ENCODE measurements around the gene DHCR7. TPM values are rescaled to one million over a fixed set of nuclear protein-coding genes. Genes with fewer than 3 reads are reported as not detected.
"Not testable (repeated sequence)": the region's sequence is repeated elsewhere in the genome, so short reads cannot be mapped to it uniquely, and the experiment has no call there.

Gene DHCR7
- total and polyA plus RNA-seq, 2 experiments from 2014 or later, result 140 to 303 TPM

DNA sequence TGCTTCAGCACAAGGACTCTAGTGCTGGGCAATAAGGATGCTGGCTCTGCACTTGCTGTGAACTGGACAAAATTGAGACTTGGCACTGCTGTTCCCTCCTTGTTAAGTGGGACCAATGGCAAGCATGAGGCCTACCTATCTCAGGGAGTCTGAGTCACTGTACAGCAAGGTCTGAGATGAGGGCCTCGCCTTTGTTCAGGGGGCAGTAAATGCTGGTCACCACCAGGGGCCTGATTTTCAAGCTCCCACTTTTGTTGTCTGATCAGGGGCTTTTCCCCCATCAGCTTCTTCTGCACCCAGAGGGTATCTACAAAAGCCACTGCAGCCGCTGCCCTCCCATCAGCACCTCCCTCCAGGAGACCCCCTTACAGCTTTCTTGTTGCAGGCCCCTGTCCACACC lies 22.8 kb downstream of the DHCR7 start:
- Histone ChIP-seq H3K4me2 (no peak overlapping the region), H3K9me3 (ENCODE audit: low read depth) (no peaks in the 10 kb centered on the region), H3K9me2 (replicated peaks; ENCODE audit: insufficient read depth) (no peaks in the 10 kb centered on the region), H3K79me2 (no peaks in the 10 kb centered on the region), H3K4me3 (no peak overlapping the region), H3K36me3 (replicated peaks; ENCODE audit: insufficient read depth, low read depth) (no peaks in the 10 kb centered on the region), H3K27me3 (no peaks in the 10 kb centered on the region), H3K27ac (no peak overlapping the region), H3K4me1 (ENCODE audit: insufficient read depth) (no peaks in the 10 kb centered on the region), H2AFZ (no peak overlapping the region), H4K20me1 (ENCODE audit: insufficient read depth, poor library complexity, severe bottlenecking) (no peaks in the 10 kb centered on the region)
- no peak for TF ChIP-seq EZH2phosphoT487 (IDR thresholded peaks at IDR 0.05; ENCODE audit: low read depth, severe bottlenecking, unreplicated experiment)
- 90% methylated on average over 2 of the region's 2 CpGs for WGBS (ENCODE audit: low lambda C conversion rate, missing lambda C conversion rate)
- DNase-seq (ENCODE audit: low spot score), result no peak

DNA sequence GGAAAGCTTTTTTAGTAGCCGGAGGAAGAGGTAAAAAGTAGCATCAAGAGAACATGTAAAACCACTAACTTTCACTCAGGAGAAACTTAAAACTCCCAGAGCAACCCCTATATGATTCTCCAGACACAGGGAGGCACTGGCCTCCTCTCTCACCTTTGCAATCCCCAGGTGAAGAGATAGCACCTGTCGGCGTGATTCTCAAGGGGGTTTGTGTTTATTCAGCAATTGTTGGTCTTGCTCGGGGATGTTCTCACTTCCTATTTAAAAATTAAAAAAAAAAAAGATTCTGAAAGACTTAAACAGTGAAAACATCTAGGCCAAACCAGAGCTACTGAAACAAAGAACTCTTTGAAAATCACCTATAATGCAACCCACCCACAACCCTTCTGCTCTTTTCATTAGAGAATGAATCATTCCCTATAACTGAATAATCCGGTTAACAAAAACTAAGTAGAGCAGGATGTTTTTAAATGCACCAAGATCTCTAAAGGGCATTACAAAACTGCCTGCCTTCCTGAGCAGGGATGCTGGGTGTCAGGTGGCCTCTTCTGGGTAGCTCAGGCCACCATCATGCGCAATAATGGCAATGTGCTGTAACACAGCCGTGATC lies 24.9 kb downstream of the DHCR7 start:
- no peak for TF ChIP-seq EZH2phosphoT487 (IDR thresholded peaks at IDR 0.05; ENCODE audit: low read depth, severe bottlenecking, unreplicated experiment)
- TF ChIP-seq EZH2 (IDR thresholded peaks at IDR 0.05; ENCODE audit: borderline replicate concordance), result no peak
- no peak for TF ChIP-seq CTCF (IDR thresholded peaks at IDR 0.05; ENCODE audit: poor library complexity)
- Histone ChIP-seq H3K79me2 (no peaks in the 10 kb centered on the region), H3K4me1 (ENCODE audit: insufficient read depth) (no peaks in the 10 kb centered on the region), H3K27ac (no peak overlapping the region), H3K4me3 (no peak overlapping the region), H4K20me1 (ENCODE audit: insufficient read depth, poor library complexity, severe bottlenecking) (no peaks in the 10 kb centered on the region), H3K9me2 (replicated peaks; ENCODE audit: insufficient read depth) (no peaks in the 10 kb centered on the region), H3K27me3 (no peaks in the 10 kb centered on the region), H2AFZ (no peak overlapping the region), H3K36me3 (replicated peaks; ENCODE audit: insufficient read depth, low read depth) (no peaks in the 10 kb centered on the region), H3K9me3 (ENCODE audit: low read depth) (no peaks in the 10 kb centered on the region), H3K4me2 (no peak overlapping the region)
- WGBS (ENCODE audit: low lambda C conversion rate, missing lambda C conversion rate), result 86% methylated on average over 7 of the region's 7 CpGs
- DNase-seq (ENCODE audit: low spot score), result no peak

- DNase-seq (ENCODE audit: low spot score); H3K79me2 ChIP-seq; H3K9me3 ChIP-seq (ENCODE audit: low read depth); H3K9me2 ChIP-seq (replicated peaks; ENCODE audit: insufficient read depth); H3K4me1 ChIP-seq (ENCODE audit: insufficient read depth); H4K20me1 ChIP-seq (ENCODE audit: insufficient read depth, poor library complexity, severe bottlenecking); H3K27ac ChIP-seq; H2AFZ ChIP-seq; H3K4me2 ChIP-seq; H3K36me3 ChIP-seq (replicated peaks; ENCODE audit: insufficient read depth, low read depth); H3K4me3 ChIP-seq; H3K27me3 ChIP-seq: not testable (repeated sequence)
- 96% methylated on average over 3 of the region's 3 CpGs for WGBS (ENCODE audit: low lambda C conversion rate, missing lambda C conversion rate)
These were observed 25.9 kb downstream of the DHCR7 start for GRCh38 chr11:71422318-71422717.

DNA sequence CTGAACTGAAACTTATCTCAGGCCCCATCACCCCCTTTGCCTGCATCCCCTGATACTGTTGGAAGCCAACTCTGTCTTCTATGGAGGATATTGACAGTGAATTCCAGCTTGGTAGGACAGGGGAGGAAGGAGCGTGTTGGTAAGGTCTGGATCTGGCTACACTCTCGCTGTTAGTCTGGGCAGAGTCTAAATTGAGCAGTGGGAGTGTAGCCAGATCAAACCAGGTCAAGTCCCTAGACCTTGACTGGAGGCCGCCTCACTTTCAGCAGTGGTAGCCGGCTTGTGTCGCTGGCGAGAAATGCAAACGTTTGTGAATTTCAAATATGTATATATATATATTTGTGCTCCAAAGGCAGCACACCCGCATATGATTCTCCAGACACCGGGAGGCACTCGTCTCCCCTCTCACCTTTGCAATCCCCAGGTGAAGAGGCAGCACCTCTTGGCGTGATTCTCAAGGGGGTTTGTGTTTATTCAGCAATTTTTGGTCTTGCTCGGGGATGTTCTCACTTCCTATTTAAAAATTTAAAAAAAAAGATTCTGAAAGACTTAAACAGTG lies 26.7 kb downstream of the DHCR7 start:
- no peaks in the 10 kb centered on the region for H3K9me2 ChIP-seq (replicated peaks; ENCODE audit: insufficient read depth)
- no peak overlapping the region for H2AFZ ChIP-seq
- H3K27ac ChIP-seq, result no peak overlapping the region
- H3K9me3 ChIP-seq (ENCODE audit: low read depth), result no peaks in the 10 kb centered on the region
- no peaks in the 10 kb centered on the region for H3K4me1 ChIP-seq (ENCODE audit: insufficient read depth)
- no peak for TF ChIP-seq EZH2phosphoT487 (IDR thresholded peaks at IDR 0.05; ENCODE audit: low read depth, severe bottlenecking, unreplicated experiment)
- no peak for TF ChIP-seq EZH2 (IDR thresholded peaks at IDR 0.05; ENCODE audit: borderline replicate concordance)
- TF ChIP-seq CTCF (IDR thresholded peaks at IDR 0.05; ENCODE audit: poor library complexity), result no peak
- H3K4me2 ChIP-seq, result no peak overlapping the region
- H3K27me3 ChIP-seq, result no peaks in the 10 kb centered on the region
- no peaks in the 10 kb centered on the region for H3K36me3 ChIP-seq (replicated peaks; ENCODE audit: insufficient read depth, low read depth)
- no peak for DNase-seq (ENCODE audit: low spot score)
- no peak overlapping the region for H3K4me3 ChIP-seq
- 87% methylated on average over 12 of the region's 12 CpGs for WGBS (ENCODE audit: low lambda C conversion rate, missing lambda C conversion rate)
- H4K20me1 ChIP-seq (ENCODE audit: insufficient read depth, poor library complexity, severe bottlenecking), result no peaks in the 10 kb centered on the region
- no peaks in the 10 kb centered on the region for H3K79me2 ChIP-seq

All from hepatocyte (in vitro differentiated cells).